ENCODE measurements around the gene PRSS8.

GRCh38 chr16:31147574-31147973 is 12.0 kb upstream of the PRSS8 start:
- TF ChIP-seq CTCF (conservative IDR thresholded peaks at IDR 0.05) (no peak), ZFX (IDR thresholded peaks at IDR 0.05) (no peak)

Measured in C4-2B (cell line).